Stimulated activated CD4-positive, alpha-beta T cell treated with anti-CD3 and anti-CD28 coated beads, TNF-alpha, amount 100 ng/mL, for 48 hours (primary cell): ENCODE data around the gene ELMO3.

ENCODE experiments used
- DNase-seq, 3 donors: peaks; one replicate each; pipeline ENCODE4 v3.0.0-alpha.2; 2020; ENCODE audit warnings: low read depth in 3 of 3

ELMO3 gene

DNA sequence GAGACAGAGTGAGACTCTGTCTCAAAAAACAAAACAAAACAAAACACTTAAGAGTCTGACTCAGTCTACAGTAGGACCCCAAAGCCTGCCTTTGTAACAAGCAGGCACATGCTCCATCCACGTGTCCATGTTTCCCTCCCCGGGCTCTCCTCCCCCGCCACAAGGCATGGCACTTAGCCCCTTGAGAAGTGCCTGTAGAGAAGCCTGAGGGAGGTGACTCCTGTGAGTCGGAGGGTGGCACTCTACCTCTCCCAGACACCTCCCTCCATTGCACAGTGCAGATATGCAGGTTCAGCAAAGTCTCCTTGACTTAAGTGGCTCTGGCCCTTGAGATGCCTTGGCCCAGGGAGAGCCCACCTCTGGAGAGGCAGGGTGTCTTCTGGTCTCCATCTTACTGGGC, 41.6 kb downstream of the ELMO3 start:
- no peak for DNase-seq

DNA sequence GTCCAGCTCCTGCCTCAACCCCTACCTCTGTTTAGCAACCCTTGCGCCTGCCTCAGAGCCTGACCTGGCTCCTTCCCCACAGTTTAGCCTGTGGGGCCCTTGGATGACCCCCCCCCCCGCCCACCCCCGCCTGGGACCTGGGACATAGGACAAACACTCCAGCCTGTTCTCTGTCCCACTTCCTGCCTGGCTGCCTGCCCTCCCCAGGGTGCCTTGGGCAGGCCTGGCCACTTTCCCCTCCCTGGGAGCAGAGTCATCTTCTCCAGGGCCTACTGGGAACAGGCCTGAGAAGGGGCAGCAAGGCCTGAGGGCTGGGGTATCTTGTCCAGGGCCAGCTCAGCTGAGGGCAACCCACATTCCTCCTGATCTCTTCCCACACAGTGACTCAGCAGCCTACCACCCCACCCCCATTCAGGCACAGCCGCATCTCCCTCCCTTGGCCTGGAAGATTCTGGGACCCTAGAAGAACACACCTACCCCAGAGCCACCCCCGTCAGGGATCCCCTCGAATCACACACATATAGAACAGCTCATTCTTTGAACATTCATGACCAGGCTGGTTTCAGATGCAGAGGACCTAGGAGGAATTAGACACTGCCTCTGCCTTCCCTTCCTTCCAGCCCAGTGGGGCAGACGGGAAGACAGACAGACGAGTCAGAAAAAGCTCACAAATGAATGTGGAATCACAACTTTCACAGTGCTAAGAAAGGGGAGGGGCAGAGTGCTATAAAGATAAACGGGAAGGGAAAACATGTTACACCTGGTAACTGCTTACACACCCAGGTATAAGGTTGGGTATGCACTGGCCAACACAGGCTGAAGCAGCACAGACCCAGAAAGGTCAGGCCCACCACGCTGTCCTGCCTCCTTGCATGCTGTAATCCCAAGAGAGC, 42.3 kb downstream of the ELMO3 start:
- no peak for DNase-seq

GRCh38 chr16:67242138-67242730, 43.3 kb downstream of the ELMO3 start:
- no peak for DNase-seq

GRCh38 chr16:67243481-67243880, 44.5 kb downstream of the ELMO3 start:
- no peak for DNase-seq

DNA sequence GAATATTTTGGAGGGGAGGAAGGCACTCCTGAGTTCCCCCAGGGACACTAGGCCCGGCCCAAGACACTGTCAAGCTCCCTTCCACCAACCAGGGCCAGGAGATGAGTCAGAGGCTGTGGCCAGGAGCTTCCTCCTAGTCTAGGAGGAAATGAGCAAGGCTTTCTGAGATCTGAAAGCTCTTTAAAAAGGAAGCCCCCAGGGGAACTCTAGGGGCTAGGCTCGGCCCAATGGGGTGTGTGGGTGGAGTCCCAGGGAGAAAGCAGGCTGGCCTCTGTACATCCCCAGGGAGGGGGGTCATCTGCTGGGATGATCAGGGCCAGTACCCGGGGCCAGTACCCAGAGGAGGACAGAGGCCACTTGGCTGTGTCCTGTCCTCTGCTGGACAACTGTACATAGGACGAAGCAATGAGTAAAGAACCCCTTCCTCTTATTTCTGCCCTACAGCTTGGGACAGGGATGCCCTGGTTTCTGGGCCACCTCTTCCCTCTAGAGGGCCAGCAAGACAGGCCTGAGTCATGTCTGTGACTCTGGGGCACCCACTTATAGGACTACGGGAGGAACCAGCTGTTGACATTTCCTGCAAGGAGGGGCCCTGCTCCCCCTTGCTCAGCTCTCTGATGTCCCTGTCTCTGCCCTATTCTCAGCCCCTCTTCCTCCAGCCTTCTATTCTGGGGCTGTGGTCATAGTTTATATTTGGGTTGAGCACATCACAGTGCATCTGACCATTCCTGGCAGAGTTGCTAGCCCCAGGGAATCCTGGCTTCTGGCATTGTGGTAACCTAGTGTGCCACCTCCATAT, 45.7 kb downstream of the ELMO3 start:
- DNase-seq = peak; percentile 62 to 72 (median 66)

DNA sequence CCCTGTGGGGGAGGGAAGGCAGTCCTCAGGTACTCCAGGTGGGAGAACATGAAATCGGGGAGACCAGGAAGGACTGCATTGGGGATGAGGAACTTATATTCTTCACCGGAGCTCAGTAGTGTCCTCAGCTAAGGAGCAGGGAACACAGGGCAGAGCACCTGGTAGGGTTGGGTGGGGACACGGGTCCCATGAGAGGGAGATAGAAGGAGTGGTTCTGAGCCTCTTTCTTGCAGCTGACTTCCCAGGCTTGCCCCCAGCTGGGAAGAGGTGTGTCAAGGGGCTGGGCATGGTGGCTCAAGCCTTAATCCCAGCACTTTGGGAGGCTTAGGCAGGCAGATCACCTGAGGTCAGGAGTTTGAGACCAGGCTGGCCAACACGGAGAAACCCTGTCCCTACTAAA, 46.3 kb downstream of the ELMO3 start:
- no peak for DNase-seq

DNA sequence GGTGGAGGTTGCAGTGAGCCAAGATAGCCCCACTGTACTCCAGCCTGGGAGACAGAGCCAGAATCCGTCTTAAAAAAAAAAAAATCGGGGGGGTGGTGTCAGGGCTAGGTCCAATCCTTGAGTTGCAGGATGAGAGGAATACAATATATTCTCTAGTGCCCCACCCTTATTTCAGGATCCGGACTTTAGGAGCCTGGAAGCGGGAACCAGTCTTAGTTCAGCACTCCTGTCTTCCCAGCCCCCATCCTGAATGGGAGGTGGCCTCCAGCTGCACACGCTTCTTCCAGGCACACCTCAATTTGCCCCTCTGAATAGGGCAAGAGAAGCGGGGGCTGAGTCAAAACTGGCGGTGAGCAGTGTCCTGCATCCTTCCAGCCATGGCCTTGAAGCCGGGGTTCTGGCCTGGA, 46.7 kb downstream of the ELMO3 start:
- DNase-seq = no peak

- peak; percentile 10 to 35 (median 23) for DNase-seq
These were observed 47.3 kb downstream of the ELMO3 start for GRCh38 chr16:67246081-67246755.

DNA sequence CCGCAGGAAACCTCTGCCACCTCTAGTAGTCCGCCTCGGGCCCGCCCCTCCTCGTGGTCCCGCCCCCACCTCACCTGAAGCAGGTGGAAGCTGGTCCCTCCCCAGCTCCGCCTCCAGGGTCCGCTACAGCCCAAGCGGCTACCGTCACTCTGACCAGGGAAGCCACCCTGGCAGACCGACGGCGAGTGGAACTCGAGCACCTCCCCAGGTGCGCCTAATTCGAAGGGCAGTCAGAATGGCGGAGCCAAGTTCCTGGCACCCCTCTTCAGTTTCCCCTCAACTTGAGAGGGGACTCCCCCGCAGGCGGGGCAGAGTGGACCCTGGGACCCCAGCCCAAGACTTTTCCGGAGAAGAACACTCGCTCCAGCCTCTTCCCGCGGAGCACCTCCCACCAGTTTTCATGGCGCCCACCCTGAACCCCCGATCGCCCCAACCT, 47.8 kb downstream of the ELMO3 start:
- no peak for DNase-seq

GRCh38 chr16:67247192-67248072, 48.5 kb downstream of the ELMO3 start, which contains the start of gene FHOD1:
Gene FHOD1, minus strand, starts transcription at chr16:67247481. Its CDS starts 71 bp downstream, at chr16:67247410.
- DNase-seq = peak; percentile 96 to 98 (median 97)

- no peak for DNase-seq
These were observed 49.1 kb downstream of the ELMO3 start for GRCh38 chr16:67248073-67248400.

DNA sequence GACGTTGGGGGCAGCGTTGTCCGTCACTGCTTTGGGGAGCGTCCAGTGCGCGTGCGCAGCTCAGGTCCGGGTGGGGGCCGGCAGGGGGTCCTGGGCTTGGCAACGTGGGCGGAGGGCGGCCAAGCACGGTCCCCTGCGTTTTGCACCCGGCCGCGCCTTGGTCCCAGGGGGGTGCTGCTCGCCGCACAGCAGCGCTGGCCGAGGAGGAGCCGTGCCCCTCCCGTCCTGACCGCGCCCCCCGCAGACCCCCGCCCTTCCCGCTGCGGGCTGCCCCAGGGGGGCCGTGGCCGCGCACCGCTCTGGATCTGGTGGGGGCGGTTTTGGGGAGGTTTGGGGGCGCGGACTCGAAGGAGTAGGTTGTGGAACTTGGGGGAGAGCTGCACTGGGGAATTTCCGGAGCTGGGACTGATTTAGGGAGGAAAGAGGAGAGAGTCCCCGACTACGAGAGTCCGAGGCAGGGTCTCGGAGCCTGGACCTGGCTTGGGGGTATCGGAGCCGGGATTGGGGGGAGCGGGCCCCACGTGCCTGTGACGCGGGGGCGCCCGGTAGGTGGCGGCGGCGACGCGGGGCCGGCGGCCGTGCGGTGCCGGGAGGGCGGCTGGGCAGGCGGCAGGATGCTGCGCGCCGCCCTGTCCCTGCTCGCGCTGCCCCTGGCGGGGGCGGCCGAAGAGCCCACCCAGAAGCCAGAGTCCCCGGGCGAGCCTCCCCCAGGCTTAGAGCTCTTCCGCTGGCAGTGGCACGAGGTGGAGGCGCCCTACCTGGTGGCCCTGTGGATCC, 49.7 kb downstream of the ELMO3 start, which contains the start of gene SLC9A5:
SLC9A5 (plus strand) TSS at position 579 of the 777 bp plus-strand sequence; CDS start at position 615, 36 bp downstream.
- DNase-seq = no peak

- DNase-seq = no peak
These were observed 50.5 kb downstream of the ELMO3 start for GRCh38 chr16:67249178-67250044.

- DNase-seq = no peak
These were observed 51.1 kb downstream of the ELMO3 start for GRCh38 chr16:67250045-67250327.

DNA sequence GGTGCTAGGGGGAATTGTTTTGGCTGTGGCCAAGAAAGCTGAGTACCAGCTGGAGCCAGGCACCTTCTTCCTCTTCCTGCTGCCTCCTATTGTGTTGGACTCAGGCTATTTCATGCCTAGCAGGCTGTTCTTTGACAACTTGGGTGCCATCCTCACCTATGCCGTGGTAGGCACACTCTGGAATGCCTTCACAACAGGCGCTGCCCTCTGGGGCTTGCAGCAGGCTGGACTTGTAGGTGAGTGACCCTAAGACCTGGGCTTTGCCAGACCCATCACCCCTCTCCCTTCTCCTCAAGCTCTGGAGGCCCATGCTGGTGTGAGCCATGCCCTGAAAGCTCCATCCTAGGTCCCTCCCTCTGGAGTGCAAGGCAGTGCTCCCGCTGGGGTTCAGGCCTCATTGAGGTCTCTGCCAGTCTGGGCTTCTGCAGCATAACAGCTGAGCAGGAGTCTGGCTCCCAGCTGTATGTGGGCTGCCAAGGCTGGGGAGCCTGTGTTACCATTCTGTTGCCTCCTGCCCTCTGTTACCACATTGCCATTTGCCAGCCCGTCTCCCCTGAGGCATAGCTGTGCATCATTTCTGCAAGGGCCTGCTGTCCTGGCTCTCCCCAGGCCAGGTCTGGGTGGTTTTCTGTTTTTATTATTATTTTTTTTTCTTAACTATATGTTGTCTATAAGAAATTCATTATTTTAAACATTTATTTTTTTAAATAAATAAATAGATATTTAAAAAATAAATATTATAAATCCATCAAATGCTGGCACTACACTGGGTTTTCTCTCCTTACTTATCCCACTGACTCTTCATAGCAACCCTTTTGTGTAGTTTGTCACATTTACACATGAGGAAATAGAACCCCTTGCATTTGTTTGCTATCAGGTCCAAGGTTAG, 53.9 kb downstream of the ELMO3 start:
- DNase-seq = no peak
